H1 (cell line): Measurements from ENCODE around the gene SSPN. TPM values are rescaled to one million over a fixed set of nuclear protein-coding genes. Genes with fewer than 3 reads are reported as not detected.

Source experiments
- CTCF ChIA-PET: fragments of 300-600 bp; sonication (Branson Sonifier 250); formaldehyde crosslinking; loops from one replicate; lab custom pipeline; 2021; ENCODE audit not compliant: partially characterized antibody; lab: Charles Lee
- POLR2A ChIA-PET: fragments of 300-600 bp; sonication (Branson Sonifier 250); formaldehyde crosslinking; loops from one replicate; lab custom pipeline; 2021; ENCODE audit warnings: inconsistent platforms; ENCODE audit not compliant: partially characterized antibody; lab: Charles Lee
- DNase-seq, 2 experiments: peaks; one replicate each; pipeline versions ENCODE4 v3.0.0 to v3.0.0-alpha.2; 2010 to 2022; ENCODE audit warnings: low spot score in 2 of 2, low read depth in 1 of 2, mixed read lengths in 1 of 2
- FAIRE-seq: peaks from 2 replicates; lab custom pipeline; 2011; peaks lifted over from hg19 to GRCh38; lab: Jason Lieb, UNC
- H2AFZ ChIP-seq: 2 replicates; pipeline ENCODE4 v1.8.1; 2012; ENCODE audit warnings: low read length, inconsistent platforms
- H2AK5ac ChIP-seq: 2 replicates; pipeline ENCODE4 v1.6.1; 2013; ENCODE audit warnings: low read depth, low read length
- H2BK120ac ChIP-seq: replicated peaks from 2 replicates; pipeline ENCODE3; 2013; ENCODE audit warnings: low read depth, low read length, inconsistent platforms
- H2BK12ac ChIP-seq: 2 replicates; pipeline ENCODE4 v1.6.1; 2013; ENCODE audit warnings: low read depth, low read length
- H2BK15ac ChIP-seq: 2 replicates; pipeline ENCODE4 v1.6.1; 2013; ENCODE audit warnings: low read length
- H2BK20ac ChIP-seq: 2 replicates; pipeline ENCODE4 v1.6.1; 2013; ENCODE audit warnings: low read length
- H2BK5ac ChIP-seq: 2 replicates; pipeline ENCODE4 v1.6.1; 2013; ENCODE audit warnings: low read depth, low read length
- H3K14ac ChIP-seq: 2 replicates; pipeline ENCODE4 v1.6.1; 2013; ENCODE audit warnings: inconsistent platforms; ENCODE audit not compliant: insufficient read length
- H3K18ac ChIP-seq: 2 replicates; pipeline ENCODE4 v1.6.1; 2013; ENCODE audit warnings: low read length; ENCODE audit errors: extremely low read depth
- H3K23ac ChIP-seq: 2 replicates; pipeline ENCODE4 v1.6.1; 2013; ENCODE audit warnings: inconsistent platforms; ENCODE audit not compliant: insufficient read length
- H3K23me2 ChIP-seq: 2 replicates; pipeline ENCODE4 v1.6.1; 2013; ENCODE audit warnings: low read depth, low read length
- H3K27ac ChIP-seq: 2 replicates; pipeline ENCODE4 v1.6.1; 2011; ENCODE audit warnings: low read depth, low read length, inconsistent platforms
- H3K27me3 ChIP-seq, 4 experiments: replicated peaks in 1 of 4; 1 replicate in 1 of 4; 2 replicates in 3 of 4; pipeline versions ENCODE4 v1.6.1 to v1.8.1; 2011 to 2013; ENCODE audit warnings: low read length in 3 of 4, mild to moderate bottlenecking in 3 of 4, inconsistent platforms in 2 of 4, mixed read lengths in 2 of 4, moderate library complexity in 1 of 4; ENCODE audit not compliant: control insufficient read depth in 3 of 4, insufficient read depth in 3 of 4; ENCODE audit errors: extremely low read depth in 1 of 4
- H3K36me3 ChIP-seq, 4 experiments: 2 replicates each; pipeline versions ENCODE4 v1.6.1 to v1.8.1; 2011 to 2013; ENCODE audit warnings: mild to moderate bottlenecking in 4 of 4, low read length in 3 of 4, moderate library complexity in 2 of 4, control low read depth in 1 of 4, inconsistent platforms in 1 of 4; ENCODE audit not compliant: insufficient read depth in 4 of 4, control insufficient read depth in 2 of 4
- H3K4ac ChIP-seq: replicated peaks from 2 replicates; pipeline ENCODE3; 2013; ENCODE audit warnings: low read length, low read depth, mixed read lengths, inconsistent platforms; ENCODE audit not compliant: insufficient read length
- H3K4me1 ChIP-seq, 4 experiments: replicated peaks in 1 of 4; 1 replicate in 1 of 4; 2 replicates in 3 of 4; pipeline versions ENCODE4 v1.6.1 to v1.8.1; 2011 to 2013; ENCODE audit warnings: low read length in 3 of 4, inconsistent platforms in 2 of 4, mixed read lengths in 1 of 4; ENCODE audit not compliant: insufficient read depth in 4 of 4, control insufficient read depth in 3 of 4
- H3K4me2 ChIP-seq, 2 experiments: 2 replicates each; pipeline versions ENCODE4 v1.6.1 to v1.8.1; 2011 to 2013; ENCODE audit warnings: low read depth in 2 of 2, low read length in 2 of 2, control low read depth in 1 of 2, inconsistent platforms in 1 of 2, mild to moderate bottlenecking in 1 of 2; ENCODE audit not compliant: insufficient read depth in 1 of 2
- H3K4me3 ChIP-seq, 4 experiments: fragments of 200-600, 300-600 bp in 1 of 4; sonication (generic), shearing (Covaris generic), sonication (Bioruptor Twin) in 1 of 4; 2 replicates each; pipeline versions ENCODE4 v1.5.1 to v1.8.1; 2011 to 2016; ENCODE audit warnings: low read length in 4 of 4, low read depth in 3 of 4, control low read depth in 2 of 4, inconsistent platforms in 2 of 4, mild to moderate bottlenecking in 2 of 4, mixed read lengths in 1 of 4, moderate library complexity in 1 of 4; ENCODE audit not compliant: insufficient read depth in 2 of 4; ENCODE audit errors: extremely low read depth in 1 of 4
- H3K56ac ChIP-seq: replicated peaks from 2 replicates; pipeline ENCODE3; 2013; ENCODE audit warnings: low read depth, mild to moderate bottlenecking, mixed read lengths, low read length, inconsistent platforms; ENCODE audit not compliant: insufficient read length
- H3K79me1 ChIP-seq: 2 replicates; pipeline ENCODE4 v1.6.1; 2013; ENCODE audit warnings: low read depth, low read length, control low read depth
- H3K79me2 ChIP-seq, 2 experiments: 2 replicates each; pipeline versions ENCODE4 v1.6.1 to v1.8.1; 2012 to 2013; ENCODE audit warnings: low read length in 2 of 2, mild to moderate bottlenecking in 2 of 2, inconsistent platforms in 1 of 2; ENCODE audit not compliant: insufficient read depth in 2 of 2, control insufficient read depth in 1 of 2
- H3K9ac ChIP-seq, 4 experiments: replicated peaks in 1 of 4; 1 replicate in 1 of 4; 2 replicates in 3 of 4; pipeline versions ENCODE4 v1.6.1 to v1.8.1; 2011 to 2013; ENCODE audit warnings: low read depth in 3 of 4, low read length in 3 of 4, control low read depth in 2 of 4, mild to moderate bottlenecking in 2 of 4, moderate library complexity in 2 of 4, inconsistent platforms in 1 of 4; ENCODE audit errors: extremely low read depth in 1 of 4
- H3K9me3 ChIP-seq, 2 experiments: 2 replicates each; pipeline versions ENCODE4 v1.6.1 to v1.8.1; 2012 to 2013; ENCODE audit warnings: mild to moderate bottlenecking in 2 of 2, moderate library complexity in 2 of 2, control low read depth in 1 of 2, inconsistent platforms in 1 of 2, low read depth in 1 of 2, low read length in 1 of 2, mixed read lengths in 1 of 2; ENCODE audit not compliant: insufficient read depth in 2 of 2
- H4K20me1 ChIP-seq, 2 experiments: replicated peaks in 1 of 2; 2 replicates each; pipeline versions ENCODE3 to v1.8.1; 2011 to 2013; ENCODE audit warnings: inconsistent platforms in 2 of 2, low read length in 2 of 2, mild to moderate bottlenecking in 1 of 2; ENCODE audit not compliant: insufficient read depth in 2 of 2, control insufficient read depth in 1 of 2
- H4K5ac ChIP-seq: 2 replicates; pipeline ENCODE4 v1.6.1; 2013; ENCODE audit warnings: low read length, low read depth, mixed read lengths, inconsistent platforms; ENCODE audit not compliant: insufficient read length
- H4K8ac ChIP-seq: 2 replicates; pipeline ENCODE4 v1.8.0; 2013; ENCODE audit warnings: mild to moderate bottlenecking, moderate library complexity, low read length, inconsistent platforms; ENCODE audit not compliant: insufficient read depth; ENCODE audit errors: extremely low read depth
- H4K91ac ChIP-seq: replicated peaks from 2 replicates; pipeline ENCODE3; 2013; ENCODE audit warnings: low read length, mixed read lengths, inconsistent platforms; ENCODE audit not compliant: insufficient read length
- CHD2 ChIP-seq: IDR thresholded peaks from 2 replicates; pipeline ENCODE4 v1.6.1; 2012; ENCODE audit warnings: low read length, improper control_type of control experiment
- FOSL1 ChIP-seq: IDR thresholded peaks from 2 replicates; pipeline ENCODE4 v1.6.1; 2011; ENCODE audit warnings: mild to moderate bottlenecking, low read depth, low read length, moderate library complexity; ENCODE audit not compliant: insufficient read depth
- POLR2AphosphoS5 ChIP-seq: IDR thresholded peaks from 2 replicates; pipeline ENCODE4 v1.6.1; 2011; ENCODE audit warnings: low read depth, low read length
- SP2 ChIP-seq: IDR thresholded peaks from 2 replicates; pipeline ENCODE4 v1.6.1; 2012; ENCODE audit warnings: mild to moderate bottlenecking, low read length, inconsistent platforms
- TAF1 ChIP-seq: IDR thresholded peaks from 2 replicates; pipeline ENCODE4 v1.6.1; 2011; ENCODE audit warnings: mild to moderate bottlenecking, low read depth, low read length
- TCF12 ChIP-seq: IDR thresholded peaks from 2 replicates; pipeline ENCODE4 v1.6.1; 2011; ENCODE audit warnings: low read depth, mild to moderate bottlenecking, low read length
- YY1 ChIP-seq: IDR thresholded peaks from 2 replicates; pipeline ENCODE4 v1.6.1; 2011; ENCODE audit warnings: low read depth, mild to moderate bottlenecking, low read length
- WGBS, 2 experiments: shearing (Covaris generic) in 1 of 2; methylation state at CpG; one replicate each; pipeline versions ENCODE4 v1.1.6 to v1.1.7; 2013 to 2015; ENCODE audit warnings: low lambda C conversion rate in 2 of 2, mixed read lengths in 2 of 2, inconsistent platforms in 1 of 2, low coverage in 1 of 2, missing lambda C conversion rate in 1 of 2; ENCODE audit not compliant: insufficient replicate concordance in 2 of 2, insufficient coverage in 1 of 2, insufficient read length in 1 of 2; ENCODE audit errors: extremely low coverage in 1 of 2, missing lambda C conversion rate in 1 of 2; 5-methylcytosine and 5-hydroxymethylcytosine counted together
- polyA plus RNA-seq, 7 experiments: library from polyadenylated mRNA; depleted of rRNA in 3 of 7; stranded (reverse) in 5 of 7; unstranded in 2 of 7; fragments of >200 nt in 5 of 7; fragments of 200-250 nt in 2 of 7; gene quantifications; 1 replicate in 5 of 7; 2 replicates in 1 of 7; 4 replicates in 1 of 7; pipeline versions ENCODE4 v1.2.1 to v1.2.3, GENCODE V29; 2011 to 2013; ENCODE audit warnings: missing spikeins in 2 of 7, mixed read lengths in 2 of 7
- total RNA-seq: library from RNA; stranded (reverse); fragmentation: NEBNext Ultra II Directional; extraction: Animal tissue kit (Norgen Biotek cat#: 25700); gene quantifications from 2 replicates; pipeline ENCODE4 v1.2.1, GENCODE V29; 2021

Gene SSPN
- total and polyA plus RNA-seq, 2 of the 8 experiments (the other 6 are each of a cell fraction or from before 2014, with no cell fraction given), result 0.86 to 1.8 TPM

DNA sequence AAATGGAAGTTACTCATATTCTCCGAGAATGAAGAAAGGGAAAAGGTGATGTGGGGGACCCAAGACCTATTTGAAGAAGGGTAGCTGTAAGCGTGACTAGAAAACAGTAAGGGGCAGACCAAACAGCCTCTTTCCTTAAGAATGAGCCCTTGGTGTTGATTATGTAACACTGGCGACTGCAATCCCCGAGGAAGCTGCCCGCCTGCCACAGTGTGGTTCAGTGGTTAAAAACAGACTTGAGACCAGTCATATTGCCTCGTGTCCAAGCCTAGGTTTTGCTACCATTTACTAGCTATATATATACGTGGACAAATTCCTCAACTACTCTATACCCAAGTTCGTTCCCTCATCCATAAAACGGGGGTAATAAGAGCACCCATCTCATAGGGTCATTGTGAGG, 49.1 kb downstream of the SSPN start:
- Histone ChIP-seq H3K4ac (no peak overlapping the region), H3K27me3 (no peaks in the 10 kb centered on the region), H3K27ac (no peak overlapping the region), H3K79me2 (no peaks in the 10 kb centered on the region), H4K8ac (no peak overlapping the region), H2AK5ac (no peak overlapping the region), H3K9me3 (peaks cover 5% of the 10 kb centered on the region in 2 experiments; a peak in 2 of 4 replicates), H3K18ac (no peak overlapping the region), H2BK12ac (no peak overlapping the region), H3K79me1 (no peaks in the 10 kb centered on the region), H2BK20ac (no peak overlapping the region), H4K91ac (no peak overlapping the region), H2AFZ (no peak overlapping the region), H3K14ac (no peak overlapping the region), H3K9ac (no peak overlapping the region), H3K4me1 (no peaks in the 10 kb centered on the region), H2BK15ac (no peak overlapping the region), H3K23me2 (no peaks in the 10 kb centered on the region; the same call in 1 of the 2 replicates), H3K23ac (no peak overlapping the region), H4K20me1 (no peaks in the 10 kb centered on the region), H4K5ac (no peak overlapping the region), H3K4me3 (no peak overlapping the region), H3K4me2 (no peak overlapping the region), H2BK5ac (no peak overlapping the region), H3K56ac (no peak overlapping the region), H2BK120ac (no peak overlapping the region), H3K36me3 (no peaks in the 10 kb centered on the region)
- CTCF ChIA-PET, result interaction anchor here (1.1 kb wide), 1 partner anchor 122 kb away, joined by 4 read pairs; no protein-coding TSS in a partner anchor
- TF ChIP-seq POLR2AphosphoS5 (no peak), TCF12 (no peak), YY1 (no peak), SP2 (no peak), TAF1 (no peak), FOSL1 (no peak), CHD2 (no peak)
- 82% methylated on average over 9 of the region's 9 CpGs; no CpG with 5 or more reads in 1 of the 2 experiments for WGBS, 2 experiments
- no peak for FAIRE-seq
- DNase-seq, result no peak
- POLR2A ChIA-PET, result no interaction called here
